UCSD-AML1 (cell line): Measurements from ENCODE around the gene CNTFR.
"Not testable (repeated sequence)": the region's sequence is repeated elsewhere in the genome, so short reads cannot be mapped to it uniquely, and the experiment has no call there.

ENCODE experiments used
- DNase-seq: peaks from one replicate; lab custom pipeline; 2025; ENCODE audit not compliant: unreplicated experiment; lab: John Stamatoyannopoulos, UW

Gene CNTFR

GRCh38 chr9:34555500-34555899 lies 34.0 kb downstream of the CNTFR start:
- no peak for DNase-seq

GRCh38 chr9:34555002-34555348 lies 34.5 kb downstream of the CNTFR start:
- DNase-seq: no peak

DNA sequence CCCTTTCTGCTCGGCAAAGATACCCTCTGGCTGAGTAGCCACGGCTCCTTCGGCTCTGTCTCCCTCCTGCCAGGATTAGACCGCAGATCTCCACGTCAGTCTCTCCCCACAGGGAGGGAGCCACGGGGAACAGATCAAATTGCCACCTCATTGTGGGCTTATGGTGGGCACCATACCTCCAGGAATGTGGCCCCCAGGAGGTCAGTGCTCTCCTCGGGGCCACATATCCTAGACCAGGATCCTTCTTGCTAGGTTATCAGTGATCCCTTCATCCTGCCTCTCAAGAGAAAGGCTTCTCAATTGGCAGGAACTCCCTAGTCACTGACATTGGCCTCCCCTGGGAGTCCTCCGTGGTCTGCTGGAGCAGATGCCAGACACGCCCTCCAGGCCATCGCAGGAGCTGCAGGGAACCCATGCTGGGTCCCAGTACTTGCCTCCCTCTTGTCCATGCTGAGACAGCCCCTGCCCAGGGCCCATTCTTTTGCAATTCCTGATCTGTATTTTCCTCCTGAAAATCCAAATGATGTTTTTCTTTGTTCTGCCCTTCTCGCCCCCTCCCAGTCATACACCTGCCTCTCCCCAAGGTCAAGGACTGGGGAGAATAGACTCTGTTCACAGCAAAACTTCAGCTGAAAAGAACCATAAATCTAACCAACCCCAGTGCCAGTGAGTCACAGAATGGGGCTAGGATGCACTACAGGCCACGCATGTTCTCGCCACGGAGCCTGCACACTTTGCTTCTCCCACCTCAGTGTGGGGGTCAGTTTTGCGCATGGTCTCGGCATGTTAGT lies 35.1 kb downstream of the CNTFR start:
- DNase-seq: no peak

- no peak for DNase-seq
Measured at GRCh38 chr9:34553511-34554021, 36.0 kb downstream of the CNTFR start.

- DNase-seq: no peak
Measured at GRCh38 chr9:34552986-34553385, 36.5 kb downstream of the CNTFR start.

GRCh38 chr9:34552606-34552981 lies 36.9 kb downstream of the CNTFR start:
- DNase-seq: no peak

DNA sequence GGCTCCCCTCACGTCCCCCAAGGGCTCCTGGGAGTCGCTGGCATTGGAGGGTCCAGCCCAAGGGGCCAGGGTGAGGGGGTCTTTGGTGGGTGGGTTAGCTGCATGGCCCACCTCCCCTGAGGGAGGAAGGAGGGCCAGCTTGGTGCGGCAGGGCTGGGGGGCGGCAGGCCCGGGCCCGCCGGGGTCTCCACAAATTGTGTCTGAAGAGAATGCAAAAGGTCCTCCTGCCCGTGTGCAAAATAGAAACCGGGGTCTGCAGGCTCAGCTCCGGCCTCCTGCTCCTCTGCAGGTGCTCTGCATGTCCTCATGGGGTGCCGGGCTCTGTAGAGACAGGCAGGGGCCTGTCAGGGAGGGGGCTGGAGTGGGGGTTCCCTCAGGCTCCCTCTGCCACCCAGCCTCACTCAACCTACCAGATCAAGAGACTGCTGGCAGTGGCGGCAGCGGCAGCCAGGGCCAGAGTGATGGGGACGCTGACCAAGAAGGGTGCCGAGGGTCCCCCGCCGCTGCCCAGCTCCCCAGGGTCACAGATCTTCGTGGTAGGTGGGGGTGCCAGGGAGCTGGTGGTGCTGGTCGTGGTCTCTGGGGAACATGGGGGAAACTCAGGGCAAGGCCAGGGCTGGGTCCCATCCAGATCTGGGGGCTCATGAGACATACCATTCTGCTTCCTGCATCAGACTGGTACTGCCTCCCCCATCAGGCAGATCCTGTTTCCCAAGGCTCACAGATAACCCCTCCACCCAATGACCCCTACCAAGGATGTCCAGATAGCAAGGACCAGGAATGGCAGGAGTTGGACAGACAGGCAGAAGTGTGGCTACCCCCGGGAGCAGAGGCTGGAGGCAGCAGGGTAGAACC lies 37.5 kb downstream of the CNTFR start:
- no peak for DNase-seq

DNA sequence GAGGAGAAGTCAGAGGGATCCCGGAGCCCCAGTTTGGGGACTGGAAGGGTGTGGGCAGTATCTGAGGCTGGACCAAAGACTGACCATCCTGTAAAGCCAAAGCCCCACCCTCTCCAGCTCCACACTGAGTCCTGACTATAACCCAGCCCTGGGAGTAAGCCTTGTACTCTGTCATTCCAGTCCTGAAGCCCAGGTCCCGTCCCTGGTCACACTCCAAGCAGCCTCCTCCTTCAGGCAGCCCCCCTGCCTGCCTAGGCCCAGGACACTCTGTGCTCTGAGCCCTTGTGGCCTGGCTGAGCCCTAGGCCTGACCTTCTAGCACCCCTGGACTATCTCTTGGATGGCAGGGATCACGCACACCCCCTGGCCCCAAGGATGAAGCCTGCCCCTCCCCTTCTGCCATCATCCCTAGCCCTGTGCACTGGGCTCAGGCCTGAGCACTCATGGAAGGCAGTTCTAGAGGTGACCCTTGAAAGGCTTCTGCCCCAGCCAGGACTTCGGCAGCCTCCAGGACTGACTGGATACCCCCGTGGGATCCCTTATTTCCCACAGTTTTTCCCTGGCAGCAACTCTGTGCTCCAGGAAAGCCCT lies 38.7 kb downstream of the CNTFR start:
- no peak for DNase-seq

- DNase-seq: no peak
Measured at GRCh38 chr9:34550016-34550680, 39.4 kb downstream of the CNTFR start.

DNA sequence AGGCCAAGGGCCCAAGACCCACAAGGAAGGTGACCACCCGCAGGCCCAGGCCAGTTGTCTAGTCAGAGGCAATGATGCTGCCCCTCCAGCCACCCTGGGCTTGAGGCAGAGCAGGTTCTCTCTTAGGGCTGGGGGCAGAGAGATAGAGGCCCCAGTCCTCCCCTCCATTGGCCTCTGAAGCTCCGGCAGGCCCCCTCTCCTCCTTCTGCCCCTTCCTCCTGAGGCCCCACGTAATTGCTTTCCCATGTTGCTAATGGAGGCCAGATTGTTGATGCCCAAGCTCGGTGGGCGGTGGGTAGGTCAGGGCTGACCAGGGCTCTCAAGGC lies 40.2 kb downstream of the CNTFR start:
- DNase-seq: no peak

DNA sequence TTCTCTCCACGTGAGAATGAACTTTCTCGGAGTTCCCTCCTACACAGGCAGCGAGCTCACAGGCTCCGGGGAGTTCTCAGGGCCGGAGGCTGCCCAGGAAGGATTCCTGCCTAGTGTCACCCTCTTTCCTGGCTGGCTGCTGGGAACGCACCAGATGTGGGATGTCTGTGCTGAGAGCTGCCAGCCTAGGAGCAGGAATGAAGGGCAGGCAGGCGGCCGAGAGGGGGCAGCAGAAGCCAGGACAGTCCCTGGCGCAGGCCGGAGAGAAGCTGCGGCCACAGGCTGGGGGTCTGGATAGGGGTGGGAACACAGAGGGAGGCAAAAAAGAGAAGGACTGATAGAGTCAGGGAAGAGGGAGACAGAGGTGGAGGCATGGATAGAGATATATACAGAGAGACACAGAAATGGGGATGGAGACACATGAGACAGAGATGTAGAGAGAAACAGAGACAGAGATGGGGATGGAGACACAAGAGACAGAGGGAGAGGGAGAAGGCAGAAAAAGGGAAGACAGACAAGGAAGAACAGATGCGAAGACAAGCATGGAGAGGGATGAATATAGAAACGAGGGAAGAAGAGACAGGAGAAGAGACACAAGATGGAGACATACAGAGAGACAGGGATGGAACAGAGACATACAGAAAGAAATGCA lies 41.4 kb downstream of the CNTFR start:
- DNase-seq: peak; percentile 43

DNA sequence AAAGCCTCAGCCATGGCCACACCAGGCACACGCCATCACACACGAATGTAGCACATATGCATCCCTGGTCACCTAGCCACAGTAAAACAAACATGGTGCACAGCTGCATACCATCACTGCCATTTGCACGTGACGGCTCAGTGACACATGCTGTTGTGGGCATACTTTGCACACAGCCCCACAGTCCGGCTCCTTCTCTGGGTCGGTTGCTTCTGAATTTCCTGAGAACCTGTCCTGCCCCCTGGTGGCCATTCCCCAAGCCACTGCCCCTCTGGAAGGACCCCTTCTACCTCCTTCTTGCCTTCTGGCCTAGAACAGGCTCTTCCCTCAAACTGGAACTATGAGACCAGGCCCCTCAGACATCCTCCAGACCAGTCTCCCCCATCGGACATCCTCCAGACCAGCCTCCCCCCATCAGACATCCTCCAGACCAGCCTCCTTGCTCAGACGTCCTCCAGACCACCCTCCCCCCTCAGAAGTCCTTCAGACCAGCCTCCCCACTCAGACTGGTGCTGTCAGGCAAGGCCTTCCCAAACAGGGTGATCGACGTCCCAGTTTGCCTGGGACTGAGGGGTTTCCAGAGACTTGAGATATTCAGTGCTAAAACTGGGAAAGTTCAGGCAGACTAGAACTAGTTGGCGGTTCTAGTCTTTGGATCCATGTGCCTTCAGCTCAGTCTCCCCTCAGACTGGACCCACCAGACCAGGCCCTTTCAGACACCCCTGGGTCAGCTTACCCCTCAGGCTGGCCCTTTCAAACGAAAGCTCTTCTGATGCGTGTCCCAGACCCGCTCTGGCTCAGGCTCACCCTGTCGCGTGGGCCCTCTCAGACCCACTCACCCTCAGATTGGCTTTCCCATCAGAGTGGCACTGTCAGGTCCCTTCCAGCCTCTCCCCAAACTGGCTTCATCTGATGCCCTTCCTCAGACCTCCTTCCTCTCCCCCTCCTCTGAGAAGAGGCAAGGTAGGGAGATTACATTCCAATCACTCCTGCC lies 42.4 kb downstream of the CNTFR start:
- DNase-seq: peak; percentile 62

- no peak for DNase-seq
Measured at GRCh38 chr9:34546102-34546833, 43.3 kb downstream of the CNTFR start.

DNA sequence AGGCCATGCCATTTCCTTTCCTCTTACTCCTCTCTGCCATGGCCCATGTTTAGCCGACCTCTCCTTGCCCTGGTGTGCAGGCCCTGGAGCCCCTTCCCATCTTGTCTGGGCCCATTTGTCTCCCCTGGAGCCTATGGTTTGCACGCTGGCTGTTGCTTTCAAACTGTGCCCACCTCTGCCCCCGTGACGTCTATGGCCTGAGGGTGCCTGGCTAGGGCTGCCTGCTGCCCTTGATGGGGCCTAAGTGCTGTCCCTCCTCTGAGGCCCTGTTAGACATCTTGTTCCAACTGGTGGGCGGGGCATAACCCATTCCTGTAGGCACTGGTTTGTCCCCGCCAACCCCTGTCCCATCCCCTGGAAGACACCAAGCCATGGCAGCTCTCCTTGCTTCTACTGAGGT lies 44.0 kb downstream of the CNTFR start:
- no peak for DNase-seq

- no peak for DNase-seq
Measured at GRCh38 chr9:34544035-34544434, 45.5 kb downstream of the CNTFR start.

- DNase-seq: no peak
Measured at GRCh38 chr9:34541540-34541939, 48.0 kb downstream of the CNTFR start.

DNA sequence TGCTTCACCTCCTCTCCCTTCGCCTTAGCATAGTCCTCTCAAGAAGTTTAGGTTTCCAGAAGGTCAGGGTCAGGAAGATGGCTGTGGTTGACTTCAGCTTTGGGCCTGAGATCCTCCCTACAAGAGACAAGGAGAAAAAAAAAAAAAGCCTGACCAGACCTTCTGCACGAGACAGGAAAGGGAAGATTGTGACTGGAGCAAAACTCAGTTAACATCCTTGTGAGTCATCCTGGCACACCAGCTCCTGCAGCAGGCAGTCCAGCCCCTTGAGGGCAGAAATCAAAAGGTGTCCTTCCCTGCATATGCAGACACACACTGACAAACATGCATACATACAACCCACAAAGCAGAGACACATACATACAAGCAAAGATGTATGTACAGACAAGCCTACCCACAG lies 48.7 kb downstream of the CNTFR start:
- no peak for DNase-seq

DNA sequence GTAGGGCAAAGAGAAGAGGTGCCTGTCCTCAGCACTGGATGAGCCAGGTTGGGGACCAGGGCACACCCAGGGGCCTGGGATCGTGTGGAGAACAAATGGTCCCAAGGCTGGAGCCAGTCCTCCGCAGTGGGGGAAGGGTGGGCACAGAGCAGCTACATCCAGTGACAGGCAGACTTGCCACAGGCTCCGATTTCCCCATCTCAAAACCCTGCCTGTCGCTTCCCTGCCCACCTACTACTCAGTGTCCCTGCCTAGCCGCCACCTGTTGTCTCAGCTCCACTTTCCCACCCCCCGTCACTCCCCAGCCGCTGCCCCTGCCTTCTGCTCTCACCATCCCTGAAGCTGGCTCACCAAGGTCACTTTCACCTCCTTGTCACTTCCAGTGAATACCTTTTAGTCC lies 52.8 kb downstream of the CNTFR start:
- DNase-seq: no peak

GRCh38 chr9:34532041-34532440 lies 57.5 kb downstream of the CNTFR start:
- not testable (repeated sequence) for DNase-seq
